GM21390 (cell line): ENCODE data around the gene MLLT10.

Source experiments
- ATAC-seq: cut with Tn5 transposase; IDR thresholded peaks from one replicate; pipeline ENCODE4 v1.9.1; 2021; ENCODE audit not compliant: unreplicated experiment

Gene MLLT10

GRCh38 chr10:21727452-21728168, 193.6 kb downstream of the MLLT10 start:
- no peak for ATAC-seq

GRCh38 chr10:21728618-21729017, 194.6 kb downstream of the MLLT10 start:
- ATAC-seq = no peak

- ATAC-seq = peak; percentile 93
These were observed 198.2 kb downstream of the MLLT10 start for GRCh38 chr10:21732067-21732772.

GRCh38 chr10:21733710-21734109, 199.7 kb downstream of the MLLT10 start:
- ATAC-seq = no peak

- no peak for ATAC-seq
These were observed 203.1 kb downstream of the MLLT10 start for GRCh38 chr10:21737106-21737505.

- ATAC-seq = no peak
These were observed 207.0 kb downstream of the MLLT10 start for GRCh38 chr10:21740989-21741388.

GRCh38 chr10:21742740-21743412, 208.8 kb downstream of the MLLT10 start:
- ATAC-seq = no peak

GRCh38 chr10:21744223-21744622, 210.2 kb downstream of the MLLT10 start:
- no peak for ATAC-seq

GRCh38 chr10:21746118-21746517, 212.1 kb downstream of the MLLT10 start:
- no peak for ATAC-seq

GRCh38 chr10:21747809-21748208, 213.8 kb downstream of the MLLT10 start:
- no peak for ATAC-seq

- no peak for ATAC-seq
These were observed 215.8 kb downstream of the MLLT10 start for GRCh38 chr10:21749788-21750187.

GRCh38 chr10:21750424-21750823, 216.4 kb downstream of the MLLT10 start:
- no peak for ATAC-seq

- no peak for ATAC-seq
These were observed 217.6 kb downstream of the MLLT10 start for GRCh38 chr10:21751341-21752310.

GRCh38 chr10:21753497-21754270, 219.7 kb downstream of the MLLT10 start:
- ATAC-seq = no peak

- no peak for ATAC-seq
These were observed 220.5 kb downstream of the MLLT10 start for GRCh38 chr10:21754410-21755011.

GRCh38 chr10:21756707-21757106, 222.7 kb downstream of the MLLT10 start:
- no peak for ATAC-seq

- no peak for ATAC-seq
These were observed 223.3 kb downstream of the MLLT10 start for GRCh38 chr10:21757185-21757901.

GRCh38 chr10:21758239-21758638, 224.2 kb downstream of the MLLT10 start:
- ATAC-seq = no peak

GRCh38 chr10:21758696-21759095, 224.7 kb downstream of the MLLT10 start:
- ATAC-seq = no peak
